CD4-positive, alpha-beta T cell treated with Interleukin-15 for 4 hours (primary cell): ENCODE measurements around the gene LRPAP1.

ENCODE experiments used
- DNase-seq: peaks from one replicate; pipeline ENCODE4 v3.0.0-alpha.2; 2020; ENCODE audit warnings: low spot score

The LRPAP1 gene

DNA sequence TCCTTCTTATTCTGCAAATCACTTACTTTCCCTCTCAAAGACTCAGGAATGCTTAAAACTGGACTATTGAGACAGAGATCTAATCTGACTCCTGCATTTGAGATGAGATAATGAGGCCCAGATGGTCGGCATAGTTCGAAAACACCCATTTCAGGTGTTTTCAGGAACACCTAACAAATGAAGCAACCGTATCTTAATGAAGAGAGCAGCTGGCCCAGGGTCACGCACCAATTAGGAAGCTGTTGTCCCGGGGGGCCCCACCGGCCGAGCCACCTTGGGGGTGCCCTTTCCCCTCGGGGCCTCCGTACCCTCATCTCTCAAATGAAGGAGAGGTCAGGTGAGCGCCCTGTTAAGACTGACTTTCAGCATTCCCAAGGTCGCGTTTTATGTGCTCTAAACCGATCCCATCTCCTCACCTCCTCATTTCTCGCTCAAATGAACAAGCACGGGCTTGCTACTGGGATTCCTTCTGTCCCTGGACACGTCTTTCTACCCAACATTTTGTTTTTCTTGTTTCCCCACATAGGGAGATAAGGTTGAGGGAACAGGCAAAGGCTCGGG, 824 bp downstream of the LRPAP1 start:
- no peak for DNase-seq

DNA sequence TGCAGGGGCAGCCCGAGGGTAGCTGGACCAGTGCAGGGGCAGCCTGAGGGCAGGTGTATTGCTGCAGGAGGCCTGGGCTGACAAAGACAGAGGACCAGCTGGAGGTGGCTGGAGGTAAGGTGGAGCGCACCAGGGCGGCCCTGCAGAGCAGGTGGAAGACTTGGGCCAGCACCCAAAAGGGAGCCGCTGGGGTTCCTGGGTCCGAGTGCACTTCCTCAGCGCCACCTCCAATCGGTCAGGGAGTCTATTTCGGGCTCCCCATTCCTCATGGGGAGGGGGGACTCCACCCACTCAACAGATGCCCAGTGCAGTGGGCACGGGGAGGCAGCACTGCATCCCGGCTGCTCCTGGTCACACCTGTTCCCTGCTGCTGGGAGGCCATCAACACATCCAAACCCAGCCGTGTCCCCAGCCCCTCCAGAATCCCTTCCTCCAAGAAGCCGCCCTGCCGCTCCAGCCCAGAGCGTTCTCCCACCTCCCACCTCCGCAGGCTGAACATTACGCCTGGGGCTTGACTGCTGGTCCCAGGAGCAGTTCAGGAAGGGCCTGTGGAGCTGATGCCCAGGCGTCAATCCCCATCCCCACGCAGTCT, 1.5 kb downstream of the LRPAP1 start:
- no peak for DNase-seq

DNA sequence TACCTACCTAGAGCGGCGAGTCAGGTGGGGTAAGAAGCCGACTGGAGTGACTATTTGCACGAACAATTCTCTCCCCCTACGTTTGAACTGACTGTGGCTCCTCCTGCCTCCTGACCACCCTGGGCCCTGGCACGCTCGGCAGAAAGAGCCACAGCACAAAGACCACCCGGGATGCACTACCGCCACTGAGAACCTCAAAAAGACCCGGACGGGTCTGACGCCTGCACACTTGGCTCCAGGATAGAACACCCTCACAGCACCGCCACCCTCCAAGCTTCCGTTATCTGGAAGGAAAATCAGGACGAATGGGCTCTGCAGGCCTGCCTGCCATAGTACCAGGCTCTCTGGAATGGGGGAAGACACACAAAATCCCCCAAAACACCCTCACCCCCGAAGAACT, 2.2 kb downstream of the LRPAP1 start:
- no peak for DNase-seq

DNA sequence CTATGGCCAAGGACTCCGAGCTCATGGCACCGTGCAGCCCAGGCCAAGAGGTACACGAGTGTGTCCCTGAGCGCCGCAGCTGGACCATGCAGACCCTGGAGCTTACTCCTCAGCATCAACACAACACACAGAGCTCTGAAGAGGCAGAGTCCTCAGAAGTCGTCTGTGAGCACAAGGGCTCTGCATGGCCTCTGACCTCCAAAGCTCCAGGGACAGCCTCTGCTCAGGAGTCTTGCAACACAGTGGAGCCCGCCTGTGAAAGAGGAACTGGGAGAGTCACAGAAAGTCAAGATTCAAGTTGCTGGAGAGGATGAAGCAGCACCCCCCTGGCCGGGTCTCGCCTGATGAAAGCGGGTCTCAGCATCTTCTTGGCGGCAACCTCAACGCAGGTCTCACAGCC, 2.9 kb downstream of the LRPAP1 start:
- DNase-seq, result no peak

DNA sequence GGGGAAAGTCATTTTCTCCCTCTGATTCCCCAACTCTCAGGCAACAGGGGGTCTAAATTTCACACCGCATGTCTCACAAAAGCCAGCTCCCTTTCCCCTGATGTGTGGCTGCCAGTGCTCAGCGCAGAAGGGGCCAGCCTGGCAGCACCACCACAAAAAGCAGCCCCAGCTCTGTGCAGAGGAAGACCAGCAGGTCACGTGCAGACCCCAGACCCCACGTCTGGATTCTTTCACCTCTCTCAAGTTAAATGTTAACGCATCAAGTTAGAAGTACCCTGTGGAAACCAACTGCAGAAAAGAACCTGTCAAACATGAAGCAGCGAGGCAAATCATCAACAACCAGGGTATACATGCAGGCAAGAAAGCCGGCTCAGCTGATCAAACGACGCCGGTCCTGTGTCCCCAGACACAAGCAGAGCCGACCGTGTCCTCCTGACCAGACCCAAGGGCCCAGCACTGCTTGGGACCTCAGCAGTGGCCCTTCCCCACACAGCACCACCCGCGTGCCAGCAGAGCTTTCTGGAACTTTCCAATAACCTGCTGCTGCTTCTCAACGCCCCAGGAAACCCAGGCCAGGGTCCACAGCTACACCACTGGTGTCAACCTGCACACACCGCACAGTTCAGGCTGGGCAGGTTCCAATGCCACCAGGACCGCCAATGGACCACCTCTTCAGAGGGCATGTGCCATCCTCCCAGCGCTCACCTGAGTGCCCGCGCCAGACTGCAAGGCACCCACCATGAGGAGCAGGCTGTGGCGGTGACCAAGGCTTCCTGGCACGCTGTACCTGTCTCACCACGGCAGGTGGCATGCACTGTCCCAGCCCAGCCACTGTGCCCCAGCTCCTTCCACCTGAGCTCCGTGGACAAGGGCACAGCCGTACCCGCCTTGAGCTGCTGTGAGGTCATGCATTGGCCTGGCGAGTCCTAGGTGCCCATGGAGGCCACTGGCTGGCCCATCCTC, 4.0 kb downstream of the LRPAP1 start:
- no peak for DNase-seq

DNA sequence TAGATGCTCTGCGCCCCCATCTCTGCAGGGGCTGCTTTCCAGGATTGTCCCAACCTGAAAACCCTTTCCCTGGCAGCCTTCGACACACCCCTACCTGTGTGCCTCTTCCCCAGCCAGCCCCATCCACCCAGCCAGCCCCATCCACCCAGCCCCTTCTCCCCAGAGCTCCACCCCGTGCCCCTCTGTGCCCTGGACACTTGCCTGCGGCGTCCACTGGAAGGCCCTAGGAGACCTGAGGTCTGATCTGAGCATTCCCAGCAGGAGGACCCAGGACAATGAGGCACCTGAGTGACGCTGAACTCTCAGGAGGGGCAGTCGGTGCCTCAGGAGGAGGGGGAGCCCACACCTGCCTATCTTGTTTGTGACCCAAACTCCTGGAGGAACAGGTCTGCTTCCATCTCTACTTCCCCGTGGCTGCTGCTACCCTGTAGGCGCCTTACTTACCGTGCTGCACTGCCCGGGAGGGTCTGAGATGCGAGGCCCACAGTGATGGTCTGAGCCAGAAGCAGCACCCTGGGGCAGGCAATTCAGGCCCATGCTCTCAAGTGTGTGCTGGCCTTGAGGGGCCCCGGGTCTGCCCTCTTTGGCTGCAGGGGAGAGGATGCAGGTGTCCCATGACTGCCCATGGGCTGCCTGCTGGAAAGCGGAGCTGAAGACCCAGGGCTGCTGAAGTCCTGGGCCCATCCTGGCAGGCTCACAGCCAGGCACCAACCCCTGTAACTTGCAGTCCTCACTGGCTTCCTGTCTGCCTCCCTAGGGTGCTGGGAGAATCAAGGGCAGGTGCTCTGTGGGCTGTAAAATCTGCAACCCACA, 4.9 kb downstream of the LRPAP1 start:
- DNase-seq, result no peak

DNA sequence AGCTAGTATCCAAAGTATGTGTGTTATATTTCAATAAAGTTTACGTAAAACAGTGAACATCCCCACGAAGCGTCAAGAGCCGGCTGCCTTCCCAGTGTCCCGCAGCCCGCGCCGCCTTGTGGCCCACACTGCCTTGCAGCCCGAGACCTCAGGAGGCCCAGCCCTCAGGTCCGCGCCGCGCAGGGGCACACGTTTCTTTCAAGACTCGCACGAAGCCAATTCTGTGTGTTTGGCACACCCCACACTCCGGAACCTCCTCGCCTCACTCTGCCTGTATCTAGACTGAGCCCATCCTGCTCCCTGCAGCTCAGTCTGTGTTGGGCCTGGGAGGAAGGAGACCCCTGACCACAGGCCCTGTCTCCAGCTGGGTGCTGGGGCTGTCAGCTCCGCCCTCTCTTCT, 5.8 kb downstream of the LRPAP1 start:
- DNase-seq, result no peak

DNA sequence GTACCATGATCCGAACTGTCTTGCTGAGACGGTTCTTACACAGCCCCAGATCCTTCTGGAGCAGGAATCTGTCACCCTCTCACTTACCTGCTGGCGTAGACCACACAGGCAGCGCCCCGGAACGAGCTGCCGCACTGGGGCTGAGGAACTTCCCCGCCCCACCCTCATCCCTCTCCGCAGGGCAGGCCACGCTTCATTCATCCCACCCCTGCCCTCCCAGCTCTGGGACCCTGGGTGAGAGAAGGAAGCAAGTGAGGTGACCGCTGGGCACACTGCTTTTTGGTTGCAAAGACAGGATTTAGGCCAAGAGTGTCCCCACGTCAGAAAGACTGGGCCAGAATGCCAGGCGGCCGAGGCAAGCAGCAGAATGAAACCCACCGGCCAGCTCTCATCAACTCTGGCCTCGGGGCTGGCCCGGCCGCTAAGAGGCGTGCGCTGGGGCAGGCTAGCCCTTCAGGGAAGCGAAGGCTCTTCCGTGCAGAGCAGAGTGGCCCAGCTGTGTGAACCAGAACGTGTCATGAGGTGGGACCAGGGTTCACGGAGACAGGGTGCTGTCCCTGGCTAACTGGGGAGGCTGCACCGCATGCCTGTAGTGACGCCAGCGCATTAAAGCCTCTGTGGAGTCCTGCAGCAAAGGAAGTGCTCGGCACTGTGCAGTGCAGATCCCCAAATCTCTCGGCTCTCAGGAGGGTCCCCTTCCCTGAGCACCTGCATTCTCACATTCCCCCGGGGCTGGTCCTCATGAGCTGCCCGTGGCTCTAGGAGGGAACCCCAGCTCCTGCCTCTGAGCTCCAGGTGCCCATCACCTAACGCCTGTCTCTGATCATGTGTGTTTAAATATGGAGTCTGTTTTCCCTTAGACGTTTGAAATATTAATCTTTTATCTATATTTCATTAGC, 6.4 kb downstream of the LRPAP1 start:
- no peak for DNase-seq

DNA sequence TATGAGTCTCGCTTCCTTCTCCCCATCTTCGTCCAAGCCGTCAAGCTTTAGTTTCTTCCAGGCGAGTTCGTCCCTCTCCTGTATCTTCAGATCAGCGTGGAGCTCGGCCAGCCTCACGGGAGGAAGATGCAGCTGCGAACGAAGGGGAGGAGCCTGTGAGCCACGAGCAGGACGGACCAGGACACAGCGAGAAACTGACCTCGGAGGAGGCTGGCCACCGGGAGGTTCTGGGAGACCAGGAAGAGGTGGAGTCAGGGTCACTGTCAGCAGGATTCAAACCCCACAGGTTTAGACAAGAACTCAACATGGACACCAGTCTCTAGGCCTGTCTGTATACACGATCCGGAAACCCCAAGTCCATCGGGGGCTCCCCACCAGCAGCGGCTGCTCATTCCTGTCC, 7.3 kb downstream of the LRPAP1 start:
- DNase-seq, result no peak

DNA sequence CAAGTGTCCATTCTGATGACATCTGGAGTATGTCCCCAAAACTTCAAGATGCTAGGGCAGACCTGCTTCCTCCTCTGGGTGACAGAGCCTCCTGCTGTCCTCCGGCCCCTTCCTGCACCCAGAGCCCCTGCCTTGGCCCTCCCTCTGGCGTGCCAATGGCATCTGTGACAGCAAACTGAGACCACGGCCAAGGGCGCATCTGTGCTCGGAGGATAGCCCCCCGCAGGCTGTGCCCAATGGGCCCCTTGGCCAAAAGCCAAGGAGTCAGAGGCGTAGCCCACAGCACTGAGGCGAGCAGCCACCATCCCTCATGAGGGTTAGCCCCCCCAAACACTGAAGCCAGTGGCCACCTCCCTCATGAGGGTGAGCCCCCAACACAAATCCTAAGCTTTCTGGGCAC, 7.9 kb downstream of the LRPAP1 start:
- DNase-seq, result no peak

DNA sequence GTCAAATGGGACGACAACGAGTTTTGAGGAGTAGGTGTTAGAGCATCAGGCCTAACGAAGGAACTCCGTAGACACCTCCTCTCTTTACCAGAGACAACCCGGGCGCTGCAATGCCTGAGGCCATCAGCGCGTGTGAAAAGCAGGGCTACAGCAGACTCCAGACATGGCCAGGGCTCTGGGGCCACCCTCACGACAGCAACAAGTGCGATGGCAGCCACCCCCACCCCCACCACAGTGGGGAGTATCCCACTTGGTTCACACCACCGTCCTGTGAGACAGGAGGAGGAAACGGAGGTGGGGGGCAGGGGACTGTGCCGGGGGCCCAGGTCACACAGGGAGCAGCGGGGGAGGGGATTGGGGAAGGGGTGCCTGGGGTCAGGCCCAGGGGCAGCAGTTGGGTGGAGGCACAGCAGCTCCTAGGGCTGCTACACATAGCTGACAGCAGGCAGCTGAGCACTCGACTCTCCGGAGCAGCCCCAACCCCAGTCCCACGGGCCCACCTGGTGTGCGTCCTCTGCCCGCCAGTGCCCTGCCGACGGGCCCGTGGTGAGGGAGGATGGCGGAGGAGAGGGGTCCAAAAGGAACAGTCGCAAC, 8.5 kb downstream of the LRPAP1 start:
- no peak for DNase-seq

DNA sequence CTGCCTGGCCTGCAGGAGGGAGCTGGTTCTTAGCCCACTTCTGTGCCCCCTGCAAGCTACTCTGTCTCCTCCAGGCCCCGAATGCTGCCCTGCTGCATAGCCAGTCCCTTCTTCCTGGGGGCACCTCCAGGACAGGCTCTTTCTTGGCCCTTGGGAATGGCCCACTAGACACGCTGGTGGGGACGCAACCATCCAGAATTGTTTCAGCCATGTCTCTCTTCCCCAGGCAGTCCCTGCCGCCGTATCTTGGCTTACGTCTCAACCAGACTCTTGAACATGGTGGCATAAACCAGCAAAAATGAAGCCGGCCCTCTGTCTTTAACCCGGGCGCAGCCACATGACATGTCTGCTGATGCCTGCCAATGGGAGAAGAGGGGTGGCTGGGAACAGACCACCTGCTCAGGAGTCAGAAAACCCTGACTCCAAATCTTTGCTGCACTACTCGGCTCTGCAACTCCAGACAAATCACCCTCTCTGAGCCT, 9.0 kb downstream of the LRPAP1 start:
- DNase-seq, result no peak

DNA sequence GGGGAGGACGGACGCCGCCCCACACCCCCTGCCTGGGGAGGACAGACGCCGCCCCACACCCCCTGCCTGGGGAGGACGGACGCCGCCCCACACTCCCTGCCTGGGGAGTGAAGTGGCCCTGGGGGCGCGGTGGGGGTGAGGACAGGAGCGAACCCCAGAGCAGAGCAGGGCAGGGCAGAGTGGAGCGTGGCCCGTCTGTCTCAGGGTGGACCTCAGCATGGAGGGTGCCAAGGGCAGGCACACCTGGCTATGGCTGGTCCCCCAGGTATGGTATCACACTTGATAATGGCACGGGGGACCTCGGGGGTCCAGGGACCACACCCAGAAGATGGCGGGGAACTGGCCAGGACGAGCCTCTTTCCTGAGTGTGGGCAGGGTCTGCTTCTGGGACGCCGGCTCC, 9.6 kb downstream of the LRPAP1 start:
- no peak for DNase-seq

DNA sequence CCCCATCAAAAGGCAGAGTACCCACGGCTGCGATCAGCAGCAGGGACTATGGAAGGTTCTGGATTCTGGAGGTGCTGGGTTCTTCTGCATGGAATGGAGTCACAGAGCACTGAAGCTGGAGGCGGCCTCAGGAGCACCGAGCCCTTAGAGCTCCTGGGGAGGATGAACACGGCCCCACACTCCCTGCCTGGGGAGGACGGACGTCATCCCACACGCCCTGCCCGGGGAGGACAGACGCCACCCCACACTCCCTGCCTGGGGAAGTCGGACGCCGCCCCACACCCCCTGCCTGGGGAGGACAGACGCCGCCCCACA, 9.9 kb downstream of the LRPAP1 start:
- DNase-seq, result no peak

DNA sequence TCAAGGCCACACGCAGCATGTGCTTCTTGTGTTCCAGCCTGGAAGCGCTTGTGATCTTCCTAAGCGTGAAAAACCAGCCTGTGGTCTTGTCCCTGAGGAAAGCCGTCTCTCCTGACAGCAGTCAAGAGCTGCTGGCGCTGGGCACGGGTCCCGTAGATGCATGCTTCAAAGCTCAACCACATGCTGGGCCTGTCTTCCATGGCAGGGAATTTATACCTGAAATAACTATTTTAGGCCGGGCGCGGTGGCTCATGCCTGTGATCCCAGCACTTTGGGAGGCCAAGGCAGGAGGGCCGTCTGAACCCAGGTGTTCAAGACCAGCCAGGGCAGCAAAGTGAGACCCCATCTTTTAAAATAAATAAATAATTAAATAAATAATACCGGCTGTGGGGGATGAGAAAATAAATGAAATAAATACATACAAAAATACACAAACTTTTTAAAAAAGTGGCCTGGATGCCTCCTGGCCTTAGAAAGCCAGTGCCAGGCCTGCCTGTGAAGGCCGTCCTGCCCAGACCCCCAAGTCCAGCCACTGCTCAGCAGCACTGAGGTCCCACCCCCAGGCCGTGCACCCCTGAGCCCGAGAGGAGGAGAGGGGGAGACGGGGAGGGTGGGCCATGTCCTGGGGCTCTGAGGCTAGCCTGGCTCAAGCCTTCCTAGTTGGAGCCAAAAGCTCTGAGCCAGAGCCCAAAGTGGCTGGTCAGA, 10.4 kb downstream of the LRPAP1 start:
- DNase-seq, result no peak

DNA sequence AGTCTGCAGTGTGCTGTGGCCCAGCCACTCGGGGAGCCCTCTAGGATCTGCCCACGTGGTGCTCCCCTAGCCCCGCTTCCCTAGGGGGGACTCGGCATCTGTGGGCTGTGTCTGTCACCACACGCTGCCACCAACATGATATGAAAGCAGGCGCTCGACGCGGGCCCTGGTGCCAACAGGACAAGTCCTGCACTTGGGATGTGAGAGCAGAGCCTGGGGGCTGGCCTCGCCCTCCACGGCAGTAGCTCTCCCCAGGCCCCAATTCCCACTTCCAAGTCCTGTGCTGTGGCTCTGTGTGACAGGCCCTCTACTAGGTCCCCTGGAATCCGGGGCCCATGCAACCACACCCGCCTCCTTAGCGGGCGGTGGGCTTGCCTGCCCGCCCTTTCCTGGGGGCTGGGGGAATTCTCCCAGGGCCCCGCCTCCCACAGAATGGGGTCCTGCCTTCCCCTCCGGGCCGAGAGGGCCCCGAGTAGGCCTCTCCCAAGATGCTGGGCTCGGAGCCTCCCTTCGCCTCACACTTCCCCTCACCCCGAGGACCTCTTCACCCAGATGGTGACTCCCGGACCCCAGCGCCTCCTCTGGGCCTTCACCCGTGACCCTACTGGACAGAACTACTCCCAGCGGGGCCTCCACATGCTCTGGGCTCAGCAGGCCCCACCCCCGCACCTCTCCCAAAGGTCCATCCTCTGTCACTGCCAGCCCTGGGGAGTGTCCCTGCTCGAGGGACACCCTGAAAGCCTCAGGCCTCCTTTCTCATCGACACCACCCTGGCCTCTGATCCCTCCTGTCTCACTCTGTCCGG, 11.2 kb downstream of the LRPAP1 start:
- no peak for DNase-seq

DNA sequence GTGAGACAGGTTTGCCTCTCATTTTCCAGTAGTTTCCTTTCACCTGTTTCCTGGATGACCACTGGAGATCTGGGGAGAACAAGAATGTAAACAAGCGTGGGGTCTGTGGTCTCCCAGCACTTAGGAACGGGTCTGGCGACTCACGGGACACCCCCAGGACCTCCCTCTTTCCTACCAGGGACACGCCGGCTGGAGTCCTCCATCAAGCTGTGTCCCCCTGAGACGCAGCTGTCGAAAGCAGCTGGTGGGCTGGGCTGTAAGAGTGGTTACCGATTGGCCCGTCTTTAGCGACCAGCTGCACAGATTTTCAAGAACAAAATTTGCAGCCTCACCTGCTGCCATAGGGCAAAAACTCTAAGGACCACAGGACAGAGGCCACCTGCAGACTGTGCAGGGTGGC, 11.9 kb downstream of the LRPAP1 start:
- DNase-seq, result no peak

DNA sequence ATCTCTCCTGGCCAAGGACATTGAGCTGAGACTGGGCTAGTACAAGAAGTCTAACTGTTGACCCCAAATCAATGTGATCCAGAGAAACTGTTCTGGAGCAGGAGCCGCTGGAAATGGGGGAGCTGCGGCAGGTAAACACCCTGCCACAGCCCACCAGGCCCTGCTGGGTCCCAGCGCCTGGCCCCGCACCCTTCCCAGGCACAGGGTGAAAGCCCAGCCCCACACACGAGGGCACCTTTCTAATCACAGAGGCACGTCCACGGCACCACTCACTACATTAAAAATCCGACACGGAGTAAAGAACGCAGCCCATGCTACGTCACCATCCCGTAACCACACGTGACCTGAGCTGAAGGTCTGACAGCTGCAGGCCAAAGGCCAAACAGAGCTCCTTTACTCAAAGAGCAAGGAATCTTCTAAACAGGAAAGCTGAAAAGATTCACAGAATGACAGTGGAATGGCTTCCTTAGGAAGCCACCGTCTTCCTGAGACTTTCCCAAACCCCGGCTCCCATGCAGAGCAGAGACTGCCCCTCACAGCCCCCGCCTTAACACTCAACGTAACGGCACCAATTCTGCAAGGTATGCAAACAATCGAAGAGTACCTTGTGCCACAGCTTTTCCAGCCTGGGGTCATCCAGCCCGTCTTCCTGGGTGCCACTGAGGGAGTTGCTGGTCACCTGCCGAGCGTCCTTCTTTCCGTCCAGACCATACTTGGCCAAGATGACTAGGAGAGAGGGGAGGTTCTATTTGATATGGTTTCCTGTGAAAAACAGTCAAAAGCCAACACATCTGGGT, 12.6 kb downstream of the LRPAP1 start:
- DNase-seq, result no peak

DNA sequence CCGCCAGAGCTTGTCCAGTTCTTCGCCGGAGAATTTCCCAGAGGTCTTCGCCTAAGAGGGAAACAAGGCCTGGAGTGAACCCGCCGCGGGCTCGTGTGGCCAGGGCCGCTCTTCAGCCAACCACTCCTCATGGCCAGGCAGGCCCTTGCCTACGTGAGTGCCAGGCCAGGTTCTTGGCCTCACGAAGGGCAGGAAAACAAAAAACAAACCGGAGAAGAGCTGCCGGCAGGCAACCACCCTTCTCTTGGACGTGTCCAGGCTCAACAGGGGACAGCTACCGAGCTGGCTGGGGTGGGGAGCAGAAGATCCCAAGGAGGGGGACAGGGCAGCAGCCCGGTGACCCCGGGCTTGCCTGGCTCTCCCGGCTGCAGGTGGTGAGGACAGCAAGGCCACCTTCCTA, 13.3 kb downstream of the LRPAP1 start:
- DNase-seq, result no peak
